Measurements from ENCODE around the gene TNFRSF25. TPM values are rescaled to one million over a fixed set of nuclear protein-coding genes. Genes with fewer than 3 reads are reported as not detected.

TNFRSF25 gene
- polyA plus RNA-seq, 1 donor from 2014 or later: 52.2 TPM

DNA sequence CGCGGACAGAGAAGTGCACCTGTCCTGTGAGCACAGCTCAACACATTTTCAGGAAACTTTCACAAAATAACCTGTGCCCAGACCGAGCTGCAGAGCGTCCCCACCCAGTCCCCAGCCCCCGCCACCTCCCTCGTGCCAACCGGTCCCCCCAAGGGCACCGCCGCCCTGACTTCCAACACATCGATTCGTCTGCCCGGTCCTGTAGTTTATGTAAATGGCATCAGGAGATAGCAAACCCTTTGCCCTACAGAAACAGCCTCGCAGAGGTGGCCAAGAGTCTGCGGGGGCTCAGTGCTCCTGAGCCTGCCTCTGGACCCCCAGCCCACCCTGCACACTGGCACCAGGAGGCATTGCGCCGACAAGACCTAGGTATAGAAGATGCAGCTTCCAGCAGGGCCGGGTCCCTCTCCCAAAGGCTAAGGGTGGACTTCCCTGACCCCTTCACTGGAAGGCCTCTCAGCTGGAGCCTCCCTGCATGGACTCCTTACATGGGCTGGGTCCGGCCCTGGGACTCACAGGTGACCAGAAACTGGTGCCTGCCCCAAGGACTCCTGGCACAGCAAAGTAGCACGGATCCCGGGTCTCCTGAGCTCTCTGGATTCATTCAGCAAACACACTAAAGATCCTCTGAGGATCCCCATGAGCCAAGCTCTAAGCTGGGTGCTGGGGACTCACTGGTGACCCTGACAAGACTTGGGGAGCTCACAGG is 32.0 kb upstream of the TNFRSF25 start:
- no peak overlapping the region for H3K4me2 ChIP-seq (ENCODE audit: low read length)
- H2AFZ ChIP-seq (ENCODE audit: low read depth, low read length): no peak overlapping the region

DNA sequence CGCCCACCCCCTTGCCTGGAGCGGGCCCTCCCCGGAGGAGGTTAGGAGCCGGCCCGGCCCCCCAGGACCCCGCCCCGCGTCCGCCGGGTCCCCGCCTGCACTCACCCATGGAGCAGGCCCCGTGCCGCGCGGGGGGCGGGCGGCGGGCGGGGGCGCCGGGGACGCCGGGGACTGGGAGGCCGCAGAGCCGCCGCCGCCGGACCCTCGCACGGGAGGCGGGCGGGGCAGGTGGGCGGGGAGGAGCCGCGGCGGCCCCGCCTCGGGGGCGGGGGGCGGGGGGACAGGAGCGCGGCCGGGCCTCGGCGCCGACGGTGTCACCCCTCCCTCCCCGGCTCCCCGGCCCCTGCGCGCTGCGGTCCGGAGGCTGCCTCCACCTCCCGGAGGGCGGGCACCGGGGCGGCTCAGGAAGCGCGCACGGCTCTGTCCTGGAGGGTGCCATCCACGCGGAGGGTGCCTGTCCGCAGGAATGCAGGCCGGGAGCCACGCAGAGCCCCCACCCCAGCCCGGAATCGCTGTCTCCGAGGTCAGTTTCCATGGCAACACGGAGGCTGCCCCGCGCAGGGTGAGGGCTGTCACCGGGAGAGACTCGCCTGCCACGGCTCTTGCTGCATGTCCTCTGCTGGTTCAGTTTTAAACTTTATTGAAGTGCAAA is 31.4 kb upstream of the TNFRSF25 start:
- no peaks in the 10 kb centered on the region for H3K27me3 ChIP-seq (ENCODE audit: insufficient read depth, low read depth, low read length)
- no peaks in the 10 kb centered on the region for H3K79me2 ChIP-seq (replicated peaks; ENCODE audit: insufficient read depth, low read length)
- no peak overlapping the region for H3K4me2 ChIP-seq (ENCODE audit: low read length)
- H3K9me3 ChIP-seq (ENCODE audit: low read length): no peaks in the 10 kb centered on the region
- H3F3A ChIP-seq (ENCODE audit: insufficient read depth, low read length, poor library complexity, severe bottlenecking): no peaks in the 10 kb centered on the region
- no peaks in the 10 kb centered on the region for H3K9me2 ChIP-seq (ENCODE audit: insufficient read depth, low read length)
- H3K9ac ChIP-seq (ENCODE audit: low read length): peak overlapping the region; percentile 70
- TF ChIP-seq MXI1 (conservative IDR thresholded peaks at IDR 0.05; ENCODE audit: poor library complexity, severe bottlenecking) (peak; percentile 70), EP300 (conservative IDR thresholded peaks at IDR 0.05; ENCODE audit: poor library complexity, severe bottlenecking) (peak; percentile 15), RAD21 (conservative IDR thresholded peaks at IDR 0.05) (peak; percentile 16), POLR2AphosphoS5 (IDR thresholded peaks at IDR 0.05) (no peak), TAF1 (IDR thresholded peaks at IDR 0.05; ENCODE audit: low read depth) (no peak), SMC3 (conservative IDR thresholded peaks at IDR 0.05; ENCODE audit: poor library complexity) (peak; percentile 12), EZH2 (IDR thresholded peaks at IDR 0.05; ENCODE audit: borderline replicate concordance, insufficient read depth, low read length, poor library complexity, severe bottlenecking) (no peak)
- H3K4me3 ChIP-seq (ENCODE audit: low read length): peak overlapping the region; percentile 77
- H3K27ac ChIP-seq (ENCODE audit: low read length): no peak overlapping the region
- H4K20me1 ChIP-seq (ENCODE audit: insufficient read depth): no peaks in the 10 kb centered on the region
- no peaks in the 10 kb centered on the region for H3K36me3 ChIP-seq (ENCODE audit: insufficient read depth, low read length)
- H2AFZ ChIP-seq (ENCODE audit: low read depth, low read length): no peak overlapping the region

More for the DNA sequence above, 32.0 kb upstream of the TNFRSF25 start:
- H3K27ac ChIP-seq (ENCODE audit: low read length): no peak overlapping the region
- H3K9ac ChIP-seq (ENCODE audit: low read length): peak overlapping the region; percentile 70
- no peaks in the 10 kb centered on the region for H3K9me2 ChIP-seq (ENCODE audit: insufficient read depth, low read length)
- peak overlapping the region; percentile 75 for H3K4me3 ChIP-seq (ENCODE audit: low read length)
- no peaks in the 10 kb centered on the region for H4K20me1 ChIP-seq (ENCODE audit: insufficient read depth)
- no peaks in the 10 kb centered on the region for H3K79me2 ChIP-seq (replicated peaks; ENCODE audit: insufficient read depth, low read length)
- H3F3A ChIP-seq (ENCODE audit: insufficient read depth, low read length, poor library complexity, severe bottlenecking): no peaks in the 10 kb centered on the region
- H3K27me3 ChIP-seq (ENCODE audit: insufficient read depth, low read depth, low read length): no peaks in the 10 kb centered on the region
- no peaks in the 10 kb centered on the region for H3K36me3 ChIP-seq (ENCODE audit: insufficient read depth, low read length)
- TF ChIP-seq MXI1 (conservative IDR thresholded peaks at IDR 0.05; ENCODE audit: poor library complexity, severe bottlenecking) (no peak), RAD21 (conservative IDR thresholded peaks at IDR 0.05) (no peak), SMC3 (conservative IDR thresholded peaks at IDR 0.05; ENCODE audit: poor library complexity) (no peak), EZH2 (IDR thresholded peaks at IDR 0.05; ENCODE audit: borderline replicate concordance, insufficient read depth, low read length, poor library complexity, severe bottlenecking) (no peak), POLR2AphosphoS5 (IDR thresholded peaks at IDR 0.05) (no peak), TAF1 (IDR thresholded peaks at IDR 0.05; ENCODE audit: low read depth) (no peak), EP300 (conservative IDR thresholded peaks at IDR 0.05; ENCODE audit: poor library complexity, severe bottlenecking) (no peak)
- TF ChIP-seq, protein P1, sequence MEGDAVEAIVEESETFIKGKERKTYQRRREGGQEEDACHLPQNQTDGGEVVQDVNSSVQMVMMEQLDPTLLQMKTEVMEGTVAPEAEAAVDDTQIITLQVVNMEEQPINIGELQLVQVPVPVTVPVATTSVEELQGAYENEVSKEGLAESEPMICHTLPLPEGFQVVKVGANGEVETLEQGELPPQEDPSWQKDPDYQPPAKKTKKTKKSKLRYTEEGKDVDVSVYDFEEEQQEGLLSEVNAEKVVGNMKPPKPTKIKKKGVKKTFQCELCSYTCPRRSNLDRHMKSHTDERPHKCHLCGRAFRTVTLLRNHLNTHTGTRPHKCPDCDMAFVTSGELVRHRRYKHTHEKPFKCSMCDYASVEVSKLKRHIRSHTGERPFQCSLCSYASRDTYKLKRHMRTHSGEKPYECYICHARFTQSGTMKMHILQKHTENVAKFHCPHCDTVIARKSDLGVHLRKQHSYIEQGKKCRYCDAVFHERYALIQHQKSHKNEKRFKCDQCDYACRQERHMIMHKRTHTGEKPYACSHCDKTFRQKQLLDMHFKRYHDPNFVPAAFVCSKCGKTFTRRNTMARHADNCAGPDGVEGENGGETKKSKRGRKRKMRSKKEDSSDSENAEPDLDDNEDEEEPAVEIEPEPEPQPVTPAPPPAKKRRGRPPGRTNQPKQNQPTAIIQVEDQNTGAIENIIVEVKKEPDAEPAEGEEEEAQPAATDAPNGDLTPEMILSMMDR (IDR thresholded peaks at IDR 0.05; ENCODE audit: poor library complexity, severe bottlenecking): no peak
- TF ChIP-seq, protein P2, sequence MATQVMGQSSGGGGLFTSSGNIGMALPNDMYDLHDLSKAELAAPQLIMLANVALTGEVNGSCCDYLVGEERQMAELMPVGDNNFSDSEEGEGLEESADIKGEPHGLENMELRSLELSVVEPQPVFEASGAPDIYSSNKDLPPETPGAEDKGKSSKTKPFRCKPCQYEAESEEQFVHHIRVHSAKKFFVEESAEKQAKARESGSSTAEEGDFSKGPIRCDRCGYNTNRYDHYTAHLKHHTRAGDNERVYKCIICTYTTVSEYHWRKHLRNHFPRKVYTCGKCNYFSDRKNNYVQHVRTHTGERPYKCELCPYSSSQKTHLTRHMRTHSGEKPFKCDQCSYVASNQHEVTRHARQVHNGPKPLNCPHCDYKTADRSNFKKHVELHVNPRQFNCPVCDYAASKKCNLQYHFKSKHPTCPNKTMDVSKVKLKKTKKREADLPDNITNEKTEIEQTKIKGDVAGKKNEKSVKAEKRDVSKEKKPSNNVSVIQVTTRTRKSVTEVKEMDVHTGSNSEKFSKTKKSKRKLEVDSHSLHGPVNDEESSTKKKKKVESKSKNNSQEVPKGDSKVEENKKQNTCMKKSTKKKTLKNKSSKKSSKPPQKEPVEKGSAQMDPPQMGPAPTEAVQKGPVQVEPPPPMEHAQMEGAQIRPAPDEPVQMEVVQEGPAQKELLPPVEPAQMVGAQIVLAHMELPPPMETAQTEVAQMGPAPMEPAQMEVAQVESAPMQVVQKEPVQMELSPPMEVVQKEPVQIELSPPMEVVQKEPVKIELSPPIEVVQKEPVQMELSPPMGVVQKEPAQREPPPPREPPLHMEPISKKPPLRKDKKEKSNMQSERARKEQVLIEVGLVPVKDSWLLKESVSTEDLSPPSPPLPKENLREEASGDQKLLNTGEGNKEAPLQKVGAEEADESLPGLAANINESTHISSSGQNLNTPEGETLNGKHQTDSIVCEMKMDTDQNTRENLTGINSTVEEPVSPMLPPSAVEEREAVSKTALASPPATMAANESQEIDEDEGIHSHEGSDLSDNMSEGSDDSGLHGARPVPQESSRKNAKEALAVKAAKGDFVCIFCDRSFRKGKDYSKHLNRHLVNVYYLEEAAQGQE (IDR thresholded peaks at IDR 0.05; ENCODE audit: borderline replicate concordance): no peak
- H3K9me3 ChIP-seq (ENCODE audit: low read length): no peaks in the 10 kb centered on the region
